HEK293 (cell line): ENCODE measurements around the gene ARHGAP10.

Experiments used
- EGR2 ChIP-seq: fragments of 450-650 bp; formaldehyde crosslinking; IDR thresholded peaks from 2 replicates; pipeline ENCODE4 v1.5.1; 2016; ENCODE audit warnings: low read depth, missing biosample characterization, missing genetic modification characterization
- GLIS1 ChIP-seq: fragments of 450-650 bp; formaldehyde crosslinking; IDR thresholded peaks from 2 replicates; pipeline ENCODE4 v1.5.1; 2016; ENCODE audit warnings: missing biosample characterization, missing genetic modification characterization
- IKZF3 ChIP-seq: fragments of 450-650 bp; IDR thresholded peaks from 2 replicates; pipeline ENCODE4 v1.5.0; 2018; ENCODE audit warnings: missing biosample characterization, mild to moderate bottlenecking, missing genetic modification characterization, moderate library complexity
- KLF10 ChIP-seq: fragments of 450-650 bp; IDR thresholded peaks from 2 replicates; pipeline ENCODE4 v1.5.1; 2018; ENCODE audit warnings: missing biosample characterization, mild to moderate bottlenecking, missing genetic modification characterization
- KLF9 ChIP-seq: fragments of 450-650 bp; formaldehyde crosslinking; IDR thresholded peaks from 2 replicates; pipeline ENCODE4 v1.5.1; 2016; ENCODE audit warnings: missing biosample characterization, missing genetic modification characterization, low read depth
- MZF1 ChIP-seq: fragments of 450-650 bp; formaldehyde crosslinking; IDR thresholded peaks from 2 replicates; pipeline ENCODE4 v1.5.1; 2017; ENCODE audit warnings: missing biosample characterization, missing genetic modification characterization, borderline replicate concordance
- PRDM10 ChIP-seq: fragments of 450-650 bp; formaldehyde crosslinking; IDR thresholded peaks from 2 replicates; pipeline ENCODE4 v1.5.1; 2016; ENCODE audit warnings: missing biosample characterization, missing genetic modification characterization
- PRDM6 ChIP-seq: fragments of 450-650 bp; formaldehyde crosslinking; IDR thresholded peaks from 2 replicates; pipeline ENCODE4 v1.5.1; 2017; ENCODE audit warnings: missing biosample characterization, missing genetic modification characterization
- RBAK ChIP-seq: fragments of 450-650 bp; formaldehyde crosslinking; IDR thresholded peaks from 2 replicates; pipeline ENCODE4 v1.5.1; 2016; ENCODE audit warnings: missing biosample characterization, missing genetic modification characterization
- REPIN1 ChIP-seq: fragments of 450-650 bp; formaldehyde crosslinking; IDR thresholded peaks from 2 replicates; pipeline ENCODE4 v1.5.1; 2017; ENCODE audit warnings: missing biosample characterization, missing genetic modification characterization, low read depth
- SP7 ChIP-seq: fragments of 450-650 bp; formaldehyde crosslinking; IDR thresholded peaks from 2 replicates; pipeline ENCODE4 v1.5.1; 2016; ENCODE audit warnings: missing biosample characterization, missing genetic modification characterization
- TCF7L2 ChIP-seq: IDR thresholded peaks from 2 replicates; pipeline ENCODE4 v1.6.1; 2011; ENCODE audit warnings: low read depth, mild to moderate bottlenecking, inconsistent platforms, low read length, moderate library complexity, borderline replicate concordance
- ZBTB20 ChIP-seq: fragments of 450-650 bp; formaldehyde crosslinking; IDR thresholded peaks from 2 replicates; pipeline ENCODE4 v1.5.1; 2016; ENCODE audit warnings: missing biosample characterization, missing genetic modification characterization
- ZBTB21 ChIP-seq: fragments of 450-650 bp; formaldehyde crosslinking; IDR thresholded peaks from 2 replicates; pipeline ENCODE4 v1.5.1; 2017; ENCODE audit warnings: missing biosample characterization, missing genetic modification characterization
- ZBTB6 ChIP-seq: fragments of 450-650 bp; formaldehyde crosslinking; IDR thresholded peaks from 2 replicates; pipeline ENCODE4 v1.5.1; 2017; ENCODE audit warnings: missing biosample characterization, missing genetic modification characterization
- ZEB2 ChIP-seq: fragments of 450-650 bp; formaldehyde crosslinking; IDR thresholded peaks from 2 replicates; pipeline ENCODE4 v1.5.1; 2016; ENCODE audit warnings: missing biosample characterization, missing genetic modification characterization
- ZFHX2 ChIP-seq: fragments of 450-650 bp; formaldehyde crosslinking; conservative IDR thresholded peaks from 2 replicates; pipeline ENCODE4 v1.5.1; 2016; ENCODE audit warnings: missing biosample characterization, missing genetic modification characterization
- ZFP37 ChIP-seq: fragments of 450-650 bp; formaldehyde crosslinking; IDR thresholded peaks from 2 replicates; pipeline ENCODE4 v1.5.1; 2016; ENCODE audit warnings: missing biosample characterization, missing genetic modification characterization
- ZNF18 ChIP-seq: fragments of 450-650 bp; formaldehyde crosslinking; IDR thresholded peaks from 2 replicates; pipeline ENCODE4 v1.5.1; 2016; ENCODE audit warnings: missing biosample characterization, missing genetic modification characterization
- ZNF2 ChIP-seq: fragments of 450-650 bp; formaldehyde crosslinking; IDR thresholded peaks from 2 replicates; pipeline ENCODE4 v1.5.1; 2016; ENCODE audit warnings: missing biosample characterization, missing genetic modification characterization
- ZNF24 ChIP-seq: fragments of 450-650 bp; formaldehyde crosslinking; IDR thresholded peaks from 2 replicates; pipeline ENCODE4 v1.5.1; 2016; ENCODE audit warnings: missing biosample characterization, missing genetic modification characterization
- ZNF292 ChIP-seq: fragments of 450-650 bp; formaldehyde crosslinking; IDR thresholded peaks from 2 replicates; pipeline ENCODE4 v1.5.1; 2016; ENCODE audit warnings: low read depth, missing biosample characterization, missing genetic modification characterization, borderline replicate concordance
- ZNF37A ChIP-seq: fragments of 450-650 bp; IDR thresholded peaks from 2 replicates; pipeline ENCODE4 v1.5.1; 2018; ENCODE audit warnings: missing biosample characterization, missing genetic modification characterization
- ZNF501 ChIP-seq: fragments of 450-650 bp; formaldehyde crosslinking; IDR thresholded peaks from 2 replicates; pipeline ENCODE4 v1.5.1; 2016; ENCODE audit warnings: missing biosample characterization, missing genetic modification characterization
- ZNF561 ChIP-seq: fragments of 450-650 bp; IDR thresholded peaks from 2 replicates; pipeline ENCODE4 v1.5.1; 2018; ENCODE audit warnings: missing biosample characterization, missing genetic modification characterization, borderline replicate concordance
- ZNF600 ChIP-seq: fragments of 450-650 bp; formaldehyde crosslinking; IDR thresholded peaks from 2 replicates; pipeline ENCODE4 v1.5.1; 2016; ENCODE audit warnings: missing biosample characterization, missing genetic modification characterization
- ZNF623 ChIP-seq: fragments of 450-650 bp; formaldehyde crosslinking; IDR thresholded peaks from 2 replicates; pipeline ENCODE4 v1.5.1; 2016; ENCODE audit warnings: missing biosample characterization, missing genetic modification characterization
- ZNF629 ChIP-seq: fragments of 450-650 bp; formaldehyde crosslinking; IDR thresholded peaks from 2 replicates; pipeline ENCODE4 v1.5.1; 2017; ENCODE audit warnings: missing biosample characterization, missing genetic modification characterization
- ZNF670 ChIP-seq: fragments of 450-650 bp; formaldehyde crosslinking; IDR thresholded peaks from 2 replicates; pipeline ENCODE4 v1.5.1; 2016; ENCODE audit warnings: missing biosample characterization, missing genetic modification characterization, low read depth
- ZXDB ChIP-seq: fragments of 450-650 bp; formaldehyde crosslinking; IDR thresholded peaks from 2 replicates; pipeline ENCODE4 v1.5.1; 2016; ENCODE audit warnings: missing biosample characterization, missing genetic modification characterization

ARHGAP10 gene

GRCh38 chr4:147782087-147782781 is 50.3 kb downstream of the ARHGAP10 start (continued):
- TF ChIP-seq ZNF18 (tag by site-specific recombination) (0 out of 2 replicates have a peak, but pooled peaks have one; percentile 33), ZBTB6 (tag by site-specific recombination) (peak; percentile 54), ZNF37A (tag by site-specific recombination) (no peak), MZF1 (tag by site-specific recombination) (peak; percentile 54; the same call in 1 of the 2 replicates), ZBTB21 (tag by site-specific recombination) (peak; percentile 35; the same call in 1 of the 2 replicates), EGR2 (0 out of 2 replicates have a peak, but pooled peaks have one; percentile 5), ZEB2 (tag by site-specific recombination) (peak; percentile 79), ZNF600 (tag by site-specific recombination) (peak; percentile 93), IKZF3 (tag by site-specific recombination) (peak; percentile 55; the same call in 1 of the 2 replicates), RBAK (tag by site-specific recombination) (no peak), ZNF292 (tag by site-specific recombination) (no peak), ZNF24 (peak; percentile 49; the same call in 1 of the 2 replicates), REPIN1 (tag by site-specific recombination) (no peak), ZFP37 (tag by site-specific recombination) (0 out of 2 replicates have a peak, but pooled peaks have one; percentile 64), GLIS1 (0 out of 2 replicates have a peak, but pooled peaks have one; percentile 12), ZNF629 (tag by site-specific recombination) (peak; percentile 79), PRDM10 (tag by site-specific recombination) (peak; percentile 78), ZNF670 (no peak), KLF9 (tag by site-specific recombination) (peak; percentile 80), ZNF623 (tag by site-specific recombination) (no peak), ZFHX2 (tag by site-specific recombination) (0 out of 2 replicates have a peak, but pooled peaks have one; percentile 33), SP7 (tag by site-specific recombination) (peak; percentile 84), ZNF2 (tag by site-specific recombination) (0 out of 2 replicates have a peak, but pooled peaks have one; percentile 67), ZNF501 (tag by site-specific recombination) (no peak; the same call in 1 of the 2 replicates), ZNF561 (peak; percentile 36; the same call in 1 of the 2 replicates), PRDM6 (tag by site-specific recombination) (peak; percentile 93; the same call in 1 of the 2 replicates), TCF7L2 (0 out of 2 replicates have a peak, but pooled peaks have one; percentile 45), ZBTB20 (tag by site-specific recombination) (peak; percentile 49; the same call in 1 of the 2 replicates), ZXDB (tag by site-specific recombination) (peak; percentile 51; the same call in 1 of the 2 replicates), KLF10 (tag by site-specific recombination) (peak; percentile 93)
